Activated T-cell treated with anti-CD3 and anti-CD28 coated beads for 1 hour (primary cell): ENCODE results near the gene SLX9.
A peak's percentile ranks its signal among the peaks of the same experiment; 100 is the strongest.

Source experiments
- DNase-seq: peaks from one replicate; pipeline ENCODE4 v3.0.0-alpha.2; 2020; ENCODE audit warnings: low read depth

Gene SLX9

DNA sequence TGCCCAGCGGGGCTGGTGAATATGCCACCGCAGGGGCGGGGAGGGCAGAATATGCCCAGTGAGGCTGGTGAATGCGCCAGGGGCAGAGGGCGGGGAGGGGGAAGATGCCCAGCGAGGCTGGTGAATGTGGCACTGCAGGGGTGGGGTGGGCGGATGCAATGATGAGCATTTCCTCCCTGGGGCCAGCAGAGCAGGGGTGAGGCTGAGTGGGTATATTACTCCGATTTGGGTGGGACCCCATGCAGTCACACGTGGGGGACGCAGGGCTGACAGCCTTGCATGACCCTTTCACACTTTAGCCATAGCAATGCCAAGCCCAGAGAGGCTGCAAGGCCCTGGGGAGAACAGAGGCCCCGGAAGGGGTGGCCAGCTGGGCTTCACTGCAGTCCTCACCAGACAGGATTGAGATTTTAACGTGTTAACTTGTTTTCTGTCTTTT lies 9.3 kb upstream of the SLX9 start:
- peak; percentile 62 for DNase-seq

DNA sequence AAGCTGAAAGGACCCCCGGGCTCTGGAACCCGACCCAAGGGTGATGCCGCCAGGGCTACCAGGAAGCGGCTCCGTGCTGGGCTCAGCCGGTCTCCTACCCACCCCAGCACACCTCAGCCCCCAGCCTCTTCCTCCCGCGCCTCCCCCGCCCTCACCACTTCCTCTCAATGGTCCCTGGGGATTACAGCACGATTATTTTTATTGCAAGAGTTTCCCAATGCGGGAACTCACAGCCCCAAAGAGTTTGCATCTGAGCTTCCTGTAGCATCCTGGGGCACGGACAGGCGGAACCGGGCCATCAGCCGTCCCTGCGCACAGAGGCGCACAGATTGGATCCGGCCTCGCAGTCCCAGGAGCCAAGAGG lies 8.7 kb upstream of the SLX9 start:
- DNase-seq, result no peak

DNA sequence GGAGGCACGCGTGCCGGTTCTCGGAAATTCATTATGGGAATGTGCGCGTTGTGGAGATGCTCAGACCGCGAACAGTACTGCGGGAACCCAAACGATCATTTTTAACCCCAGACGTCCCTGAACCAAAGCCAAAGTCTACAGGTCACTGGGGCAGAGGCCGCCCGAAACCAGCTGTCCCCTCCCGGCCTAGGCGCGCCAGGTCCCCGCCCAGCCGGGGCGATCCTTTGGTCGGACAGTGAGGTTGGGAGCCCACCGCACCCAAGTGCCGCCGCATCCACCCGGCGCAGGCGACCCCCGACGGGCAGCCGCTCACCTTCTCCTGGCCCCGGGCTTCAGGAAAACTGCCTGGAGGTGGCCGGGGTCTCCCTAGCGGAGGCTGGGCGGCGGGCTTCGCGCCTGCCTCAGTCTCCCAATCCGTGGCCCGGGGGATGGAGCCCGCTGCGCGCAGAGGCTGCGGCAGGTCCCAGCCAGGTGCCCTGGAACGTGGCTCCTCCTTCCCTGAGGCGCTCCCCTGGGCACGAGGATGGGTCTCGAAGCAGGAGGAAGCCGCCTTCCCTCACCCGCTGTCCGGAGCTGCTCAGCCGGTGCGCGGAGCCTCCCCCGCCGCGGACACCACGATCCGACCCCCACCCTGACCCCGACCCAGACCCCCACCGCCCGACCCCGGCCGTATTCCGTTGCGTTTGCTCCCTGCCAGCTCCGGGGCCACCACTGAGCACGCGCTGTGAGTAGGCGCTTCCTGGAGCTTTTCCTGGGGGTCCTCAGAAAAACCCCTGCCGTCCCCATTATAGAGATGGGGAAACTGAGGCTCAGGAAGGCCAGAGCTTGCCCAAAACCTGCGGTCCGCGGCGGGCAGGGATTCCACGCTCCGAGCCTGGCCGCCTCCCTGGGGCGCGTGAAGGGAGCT lies 8.1 kb upstream of the SLX9 start:
- no peak for DNase-seq

DNA sequence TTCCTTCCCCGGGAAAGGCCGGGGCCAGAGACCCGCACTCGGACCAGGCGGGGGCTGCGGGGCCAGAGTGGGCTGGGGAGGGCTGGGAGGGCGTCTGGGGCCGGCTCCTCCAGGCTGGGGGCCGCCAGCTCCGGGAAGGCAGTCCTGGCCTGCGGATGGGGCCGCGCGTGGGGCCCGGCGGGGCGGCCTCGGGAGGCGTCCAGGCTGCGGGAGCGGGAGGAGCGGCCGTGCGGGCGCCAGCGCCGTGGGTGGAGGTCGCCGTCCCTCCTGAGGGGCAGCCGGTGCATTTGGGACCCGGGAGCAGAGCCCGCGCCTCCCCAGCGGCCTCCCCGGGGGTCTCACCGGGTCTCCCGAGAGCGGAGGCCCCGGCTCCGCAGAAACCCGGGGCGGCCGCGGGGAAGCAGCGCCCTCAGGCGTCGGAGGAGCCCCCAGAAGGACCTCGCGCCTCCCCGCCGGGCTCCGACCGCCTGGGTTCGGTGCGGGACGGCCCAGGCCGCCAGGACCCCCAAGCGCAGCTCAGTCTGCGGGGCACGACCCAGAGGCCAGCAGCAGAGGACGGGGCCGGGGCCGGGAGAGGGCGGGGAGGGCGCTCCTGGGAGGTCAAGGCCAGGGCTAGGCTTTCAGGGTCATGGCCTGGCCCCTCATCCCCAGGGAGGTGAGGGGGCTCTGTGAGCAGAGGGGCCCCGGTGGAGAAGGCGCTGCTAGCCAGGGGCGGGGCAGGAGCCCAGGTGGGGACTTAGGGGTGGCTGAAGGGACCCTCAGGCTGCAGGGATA lies 7.2 kb upstream of the SLX9 start:
- DNase-seq, result peak; percentile 67

DNA sequence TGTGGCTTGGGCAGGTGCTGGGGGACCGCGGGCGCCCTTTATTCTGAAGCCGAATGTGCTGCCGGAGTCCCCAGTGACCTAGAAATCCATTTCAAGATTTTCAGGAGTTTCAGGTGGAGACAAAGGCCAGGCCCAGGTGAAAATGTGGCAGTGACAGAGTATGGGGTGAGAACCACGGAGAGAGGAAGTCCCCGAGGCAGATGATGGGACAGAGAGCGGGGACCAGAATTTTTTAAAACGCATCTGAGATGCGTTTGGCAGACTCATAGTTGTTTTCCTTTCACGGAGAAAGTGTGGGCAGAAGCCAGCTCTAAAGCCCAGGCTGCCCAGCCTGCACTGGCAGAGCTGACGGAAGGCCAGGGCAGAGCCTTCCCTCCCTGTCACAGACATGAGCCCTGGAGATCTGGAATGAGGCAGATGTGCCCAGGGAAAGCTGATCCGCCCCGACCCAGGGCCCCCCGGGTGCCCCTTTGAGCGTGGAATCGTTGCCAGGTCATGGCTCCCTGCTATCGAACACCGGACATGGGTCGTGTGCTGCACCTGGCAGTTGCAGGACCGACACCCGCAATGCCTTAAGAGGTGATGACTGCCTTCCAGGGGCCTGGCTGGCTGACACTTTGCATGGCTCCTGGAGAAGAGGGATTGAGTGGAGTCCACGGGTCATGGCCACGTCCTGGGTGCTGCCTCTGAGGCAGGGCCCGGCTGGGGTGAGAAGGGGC lies 6.5 kb upstream of the SLX9 start:
- DNase-seq, result no peak

DNA sequence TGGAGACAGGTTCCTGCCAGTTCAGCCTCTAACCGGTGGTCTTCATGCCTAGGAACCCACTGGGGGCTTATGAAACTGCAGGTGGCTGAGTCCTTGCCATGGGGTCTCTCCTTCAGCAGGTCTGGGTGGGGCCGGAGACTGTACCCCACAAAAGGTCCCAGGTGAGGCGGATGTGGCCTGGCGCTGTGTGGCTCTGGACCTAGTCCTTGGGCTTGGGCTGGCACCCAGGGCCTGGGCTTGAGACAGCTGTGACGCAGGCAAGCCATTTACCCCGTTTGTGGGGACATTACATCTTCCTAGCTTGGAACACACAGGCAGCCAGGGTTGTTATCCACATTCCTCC lies 5.9 kb upstream of the SLX9 start:
- no peak for DNase-seq

DNA sequence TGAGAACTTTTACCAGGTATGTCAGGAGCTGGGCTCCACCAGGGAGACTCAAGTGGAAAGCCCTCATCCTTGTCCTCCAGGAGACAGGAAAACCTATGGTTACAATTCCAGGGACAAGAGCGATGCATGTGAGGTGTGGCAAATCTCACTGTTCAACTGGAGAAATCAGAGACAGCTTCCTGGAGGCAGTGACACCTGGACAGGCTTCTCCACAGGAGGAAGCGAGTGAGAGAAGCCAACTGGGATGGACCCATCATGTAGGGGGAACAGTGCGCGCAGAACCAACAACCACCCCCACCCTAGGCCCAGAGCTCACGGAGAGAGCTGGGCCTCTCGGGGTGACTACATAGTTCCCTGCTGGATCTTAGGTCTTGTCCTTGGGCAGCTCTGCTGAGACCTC lies 5.6 kb upstream of the SLX9 start:
- no peak for DNase-seq

DNA sequence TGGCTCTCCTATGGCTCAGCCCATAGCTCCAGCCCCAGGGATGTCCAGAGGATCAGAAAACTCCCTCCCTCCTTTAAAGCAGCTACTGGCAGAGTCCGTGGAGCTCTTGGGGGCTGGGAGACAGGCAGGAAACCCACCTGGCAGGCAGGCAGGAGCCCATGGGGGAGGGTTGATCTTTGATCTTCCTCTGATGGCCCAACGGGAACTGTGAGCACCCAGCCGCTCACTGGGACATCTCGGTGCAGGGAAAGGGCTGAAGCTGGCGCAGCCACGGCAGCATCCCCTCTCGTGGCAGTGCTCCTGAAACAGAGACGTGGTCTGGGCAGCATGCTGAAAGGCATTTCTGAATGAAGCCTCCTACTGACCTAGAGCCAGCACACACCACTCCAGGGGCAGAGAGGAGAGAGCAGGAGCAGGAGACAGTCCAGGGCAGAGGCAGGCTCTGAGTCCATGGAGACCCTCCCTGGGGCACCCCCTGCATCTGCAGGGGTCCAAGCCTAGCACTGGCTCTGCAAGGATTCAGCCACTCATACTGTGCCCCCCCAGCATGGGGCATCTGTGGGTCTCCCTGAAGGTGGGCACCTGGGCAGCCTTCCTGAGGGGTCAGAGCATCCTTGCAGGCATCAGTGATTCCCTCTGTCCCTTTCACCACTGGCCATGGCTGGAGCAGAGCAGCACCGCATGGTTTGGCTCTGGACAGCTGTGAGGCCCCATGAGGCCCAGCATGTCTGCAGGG lies 4.9 kb upstream of the SLX9 start:
- DNase-seq, result no peak

DNA sequence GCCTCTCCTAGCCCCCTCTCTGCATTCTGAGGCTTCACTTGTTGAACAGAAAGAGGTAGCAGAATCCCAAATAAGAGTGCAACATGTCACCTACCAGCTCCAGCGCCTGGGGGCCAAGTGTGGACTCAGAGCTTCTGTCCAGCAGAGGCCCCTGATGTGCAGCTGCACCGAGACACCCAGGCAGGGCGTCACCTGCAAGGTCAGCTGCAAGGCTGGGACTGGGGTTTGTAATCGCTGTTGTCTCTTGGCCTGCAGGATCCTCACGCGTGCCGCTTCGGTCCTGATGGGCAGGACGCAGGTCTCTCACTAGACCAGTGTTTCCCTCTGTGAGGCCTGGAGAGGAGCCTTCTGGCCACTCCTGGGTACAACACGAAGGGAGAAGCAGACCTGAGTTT lies 4.3 kb upstream of the SLX9 start:
- no peak for DNase-seq

DNA sequence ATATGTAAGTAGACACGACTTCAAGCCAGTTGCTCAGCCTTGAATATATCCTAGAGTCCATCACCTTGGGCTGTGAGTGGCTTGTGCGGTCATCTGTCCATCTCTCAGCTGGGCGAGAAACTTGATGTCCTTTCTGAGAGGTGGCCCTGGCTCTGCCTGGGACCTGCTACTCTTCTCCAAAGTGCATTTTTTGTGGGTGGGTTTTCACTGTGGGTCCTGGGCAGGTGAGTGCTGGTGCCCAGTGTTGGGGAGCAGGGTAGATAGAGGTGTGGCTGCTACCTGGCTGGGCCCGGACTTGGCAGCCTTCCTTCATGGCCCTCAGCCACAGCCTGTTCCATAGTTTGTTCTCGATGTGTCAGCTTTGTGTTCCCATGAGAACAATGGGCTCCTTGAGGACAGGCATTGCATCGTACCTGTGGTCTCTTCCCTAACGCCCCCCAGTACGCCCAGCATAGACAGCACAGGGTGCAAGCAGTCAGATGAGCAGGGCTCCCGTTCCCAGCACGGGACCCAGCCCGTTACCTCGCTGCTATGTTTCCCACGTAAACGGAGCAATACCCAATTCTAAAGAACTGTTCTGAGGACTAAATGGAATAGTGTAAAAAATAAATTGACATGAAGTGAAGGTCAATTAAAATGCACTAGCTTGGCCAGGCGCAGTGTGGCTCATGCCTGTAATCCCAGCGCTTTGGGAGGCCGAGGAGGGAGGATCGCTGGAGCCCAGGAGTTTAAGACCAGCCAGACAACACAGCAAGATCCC lies 877 bp upstream of the SLX9 start:
- DNase-seq, result no peak

DNA sequence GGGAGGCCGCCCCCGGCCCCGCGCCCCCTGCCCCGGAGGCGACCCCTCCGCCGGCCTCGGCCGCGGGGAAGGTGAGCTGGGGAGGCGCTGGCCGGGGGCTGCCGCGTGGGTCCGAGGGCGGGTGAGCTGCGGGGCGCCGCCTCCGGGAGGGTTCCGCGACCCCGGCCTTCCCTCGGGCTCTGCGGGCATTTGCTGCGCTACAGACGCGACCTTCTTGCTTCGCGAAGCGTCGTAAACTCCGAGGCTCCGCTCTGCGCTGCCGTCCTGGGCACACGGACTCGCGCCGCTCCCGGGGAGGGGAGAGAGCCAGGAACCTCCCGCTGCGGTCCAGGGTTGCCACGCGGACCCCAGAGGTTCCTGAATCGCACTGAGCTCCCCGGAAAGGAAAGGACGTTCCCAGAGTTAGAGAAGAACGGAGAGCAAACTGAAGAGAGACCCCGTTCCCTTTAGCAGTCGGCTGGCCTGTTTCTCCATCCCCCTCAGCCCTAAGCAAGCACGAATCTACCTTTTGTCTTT lies 345 bp downstream of the SLX9 start:
- DNase-seq, result no peak

DNA sequence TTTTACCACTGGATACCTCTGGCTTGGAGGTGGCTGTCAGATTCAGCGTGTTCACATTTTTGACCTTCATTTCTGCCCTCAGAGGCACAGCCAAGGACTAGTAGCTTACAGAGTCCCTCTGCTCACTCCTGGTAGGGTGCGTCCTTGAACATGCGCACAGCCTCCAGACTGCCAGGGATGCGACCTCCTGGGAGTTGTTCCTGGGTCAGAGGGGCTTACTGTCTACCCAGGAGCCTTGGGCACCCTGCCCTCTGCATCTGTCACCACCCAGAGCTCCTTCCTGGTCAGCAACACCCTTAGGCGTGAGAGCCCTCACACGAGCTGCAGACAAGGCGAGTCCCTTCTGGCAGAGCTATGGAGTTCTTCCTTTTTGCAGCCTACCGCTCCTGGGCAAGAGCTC lies 1.7 kb downstream of the SLX9 start:
- DNase-seq, result no peak

DNA sequence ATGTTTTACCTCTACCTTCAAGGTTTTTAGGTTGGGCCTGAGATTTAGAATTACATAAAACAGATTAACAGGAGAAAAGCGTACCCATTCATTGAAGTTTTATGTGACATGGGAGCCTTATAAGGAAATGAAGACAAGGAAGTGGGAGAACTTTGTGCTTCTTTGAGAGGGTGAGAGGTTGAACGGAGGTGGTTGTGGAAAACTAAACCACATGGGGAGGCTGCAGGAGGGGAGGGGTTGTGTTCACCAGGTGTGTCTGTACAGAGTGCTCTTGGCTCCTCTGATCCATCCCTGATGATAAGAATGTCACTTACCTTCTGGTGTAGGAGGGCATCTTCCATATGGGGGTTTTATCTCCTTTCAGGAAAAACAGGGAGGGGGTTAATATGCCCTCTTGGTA lies 2.7 kb downstream of the SLX9 start:
- DNase-seq, result no peak

DNA sequence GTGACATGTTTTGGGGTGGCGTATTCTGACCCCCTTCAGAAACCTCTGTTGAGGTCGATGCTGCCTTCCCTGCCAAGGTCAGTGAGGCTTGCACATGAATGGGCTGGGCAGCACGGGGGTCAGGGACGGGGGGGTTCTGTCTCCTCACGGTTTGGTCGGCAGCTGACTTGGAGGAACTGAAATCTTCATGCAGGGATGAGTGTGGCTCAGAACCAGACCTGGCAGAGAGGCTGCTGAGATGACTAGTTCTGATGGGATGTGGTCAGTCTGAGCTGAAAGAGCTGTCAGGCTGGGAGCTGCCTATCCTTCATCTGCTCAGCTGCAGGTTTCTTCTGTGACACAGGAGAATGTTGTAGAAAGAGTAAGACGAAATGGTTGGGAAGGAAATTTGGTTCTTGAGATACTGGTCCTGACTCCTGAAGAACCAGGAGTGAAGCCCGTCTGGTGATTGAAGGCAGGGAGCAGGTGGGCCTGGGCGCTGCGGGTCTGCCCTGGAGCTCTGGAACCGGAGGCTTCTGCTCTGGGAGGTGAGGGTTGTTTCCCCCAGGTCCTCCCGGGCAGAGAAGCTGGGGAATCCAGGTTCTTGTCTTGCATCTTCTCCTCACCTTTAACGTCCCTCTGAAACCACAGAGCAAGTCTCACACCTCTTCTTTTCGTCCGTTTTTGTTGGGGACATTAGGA lies 3.3 kb downstream of the SLX9 start:
- DNase-seq, result no peak

DNA sequence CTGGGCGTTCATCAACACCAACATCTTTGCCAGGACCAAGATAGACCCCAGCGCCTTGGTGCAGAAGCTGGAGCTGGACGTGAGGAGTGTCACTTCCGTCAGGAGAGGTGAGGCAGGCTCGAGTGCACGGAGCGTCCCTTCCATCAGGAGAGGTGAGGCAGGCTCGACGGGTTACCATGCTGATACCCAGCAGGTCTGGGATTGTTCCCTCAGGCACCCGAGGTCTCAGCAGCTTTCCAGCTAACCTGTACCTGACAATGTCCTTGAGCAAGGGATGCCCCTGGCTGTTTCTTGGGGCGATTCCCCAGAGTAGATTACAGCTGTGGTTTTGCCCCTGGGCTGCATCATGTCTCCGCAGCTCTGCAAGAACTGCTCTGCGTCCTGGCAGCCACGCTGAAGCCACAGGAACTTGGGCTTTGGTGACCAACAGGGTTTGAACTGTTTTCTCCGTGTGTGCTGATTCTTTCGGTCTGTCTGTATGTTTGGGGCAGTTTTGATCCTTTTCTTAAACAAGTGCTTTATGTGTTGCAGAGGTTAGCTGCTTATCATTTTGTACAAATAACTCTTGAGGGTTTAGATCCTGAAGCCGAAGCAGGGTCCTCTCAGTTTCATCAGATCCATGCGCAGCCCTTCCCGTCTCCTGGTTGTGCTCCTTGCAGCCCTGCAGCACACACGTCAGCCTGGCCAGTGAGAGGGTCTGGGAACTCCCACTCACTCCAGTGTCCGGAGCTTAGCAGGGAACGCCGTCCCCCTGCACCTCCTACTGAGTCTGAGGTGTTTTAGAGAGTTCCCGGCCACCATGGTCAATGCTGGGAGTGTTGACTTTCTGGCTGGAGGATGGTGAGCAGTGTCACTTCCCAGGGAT lies 4.1 kb downstream of the SLX9 start:
- no peak for DNase-seq

DNA sequence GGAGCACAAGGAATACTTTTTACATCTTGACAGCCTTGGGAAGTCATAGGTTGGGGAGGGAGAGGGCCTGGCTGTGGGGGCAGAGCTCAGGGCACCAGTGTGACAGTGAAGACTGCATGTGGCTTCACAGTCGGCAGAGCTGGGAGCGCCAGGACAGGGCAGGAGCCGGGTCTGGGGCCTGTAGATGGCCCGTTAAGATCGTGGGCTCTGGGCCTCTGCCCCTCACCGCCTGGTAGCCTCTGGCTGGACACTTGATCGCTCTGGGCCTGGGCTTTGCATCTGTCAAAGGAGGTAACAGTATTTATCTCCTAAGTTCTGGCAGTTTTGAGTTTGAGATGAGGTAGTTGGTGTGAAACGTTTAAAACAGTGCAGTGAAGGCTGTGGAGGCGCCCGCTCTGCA lies 4.8 kb downstream of the SLX9 start:
- no peak for DNase-seq

DNA sequence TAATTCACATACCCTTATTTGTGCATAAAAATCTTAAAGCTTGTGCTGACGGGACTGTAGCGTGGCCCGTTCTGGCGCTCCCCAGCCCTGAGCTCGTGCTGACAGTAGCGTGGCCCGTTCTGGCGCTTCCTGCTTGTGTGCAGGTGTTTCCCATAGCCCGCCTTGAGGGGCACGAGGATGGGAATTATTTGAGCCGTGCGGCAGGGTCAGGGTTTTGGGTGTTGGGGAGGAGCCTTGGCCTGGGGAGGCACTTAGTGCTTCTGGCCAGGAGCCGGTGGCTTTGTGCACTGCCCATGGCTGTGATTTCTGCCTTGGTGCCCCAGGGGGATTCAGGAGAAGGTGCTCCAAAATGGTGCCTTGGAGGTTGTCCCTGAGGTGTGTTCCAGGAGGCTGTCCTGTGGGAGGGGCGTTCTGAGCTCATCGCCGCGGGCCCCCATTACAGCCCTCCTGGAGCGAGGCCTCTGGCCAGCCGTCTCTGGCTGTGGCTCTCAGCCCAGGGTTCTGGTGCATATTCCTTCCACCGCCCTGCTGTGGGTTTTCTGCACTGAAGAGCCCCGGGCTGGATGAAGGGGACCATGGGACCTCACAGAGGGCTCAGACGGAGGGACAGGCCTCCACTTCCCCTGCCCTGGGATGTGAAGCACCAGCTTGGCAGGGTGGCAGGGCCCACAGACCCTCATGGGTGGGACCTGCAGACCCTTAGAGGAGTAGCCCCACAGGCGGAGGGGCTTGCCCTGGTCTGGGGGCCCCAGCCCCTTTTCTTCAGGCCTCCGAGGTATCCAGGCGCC lies 6.6 kb downstream of the SLX9 start:
- DNase-seq, result no peak

DNA sequence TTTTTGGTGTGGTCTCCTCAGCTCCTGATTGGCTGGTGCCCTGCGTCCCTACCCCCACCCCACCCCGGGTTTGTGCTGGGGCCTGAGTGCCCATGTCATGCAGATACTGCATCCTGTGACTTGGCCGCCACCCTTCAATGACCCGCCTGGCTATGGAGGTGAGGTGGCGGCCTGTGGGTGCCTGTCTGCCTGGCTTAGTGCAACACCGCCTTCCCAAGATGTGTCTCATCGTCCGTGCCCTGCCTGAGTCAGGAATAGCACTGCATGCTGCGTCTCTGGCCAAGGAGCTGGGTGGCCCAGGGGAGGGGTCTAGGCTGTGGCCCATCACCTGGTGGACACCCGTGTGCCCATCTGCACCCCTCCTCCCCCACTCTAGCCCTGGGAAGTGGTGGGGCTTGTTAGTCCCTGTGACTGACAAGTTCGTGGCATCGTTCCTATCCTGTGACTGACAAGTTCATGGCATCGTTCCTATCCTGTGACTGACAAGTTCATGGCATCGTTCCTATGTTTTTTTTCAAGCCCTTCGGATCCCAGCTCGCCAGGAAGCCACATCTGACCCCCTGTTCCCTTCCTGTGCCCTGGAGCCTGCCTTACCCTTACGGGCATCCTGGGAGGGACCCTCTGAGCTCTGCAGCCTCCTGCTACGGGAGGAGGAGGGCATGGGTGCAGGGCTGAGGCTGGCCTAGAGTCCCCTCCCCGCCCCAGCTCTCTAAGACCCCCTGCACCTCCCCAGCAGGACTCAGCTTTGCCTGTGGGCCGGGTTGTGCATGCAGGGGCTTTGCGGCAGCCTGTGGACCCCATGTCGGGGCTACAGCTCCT lies 7.5 kb downstream of the SLX9 start:
- no peak for DNase-seq
